ENCODE data around the gene KIF12.
"Not testable (repeated sequence)": the region's sequence is repeated elsewhere in the genome, so short reads cannot be mapped to it uniquely, and the experiment has no call there.

Gene KIF12

GRCh38 chr9:114061292-114061691 is 37.8 kb downstream of the KIF12 start:
- no peak for DNase-seq

GRCh38 chr9:114060711-114061110 is 38.4 kb downstream of the KIF12 start:
- DNase-seq, result no peak

- DNase-seq, result no peak
These were observed 39.0 kb downstream of the KIF12 start for GRCh38 chr9:114060070-114060469.

GRCh38 chr9:114059047-114059803 is 39.9 kb downstream of the KIF12 start:
- no peak for DNase-seq

- DNase-seq, result no peak
These were observed 40.4 kb downstream of the KIF12 start for GRCh38 chr9:114058688-114059046.

- no peak for DNase-seq
These were observed 41.8 kb downstream of the KIF12 start for GRCh38 chr9:114057161-114057885.

GRCh38 chr9:114056527-114056926 is 42.6 kb downstream of the KIF12 start:
- no peak for DNase-seq

- DNase-seq, result no peak
These were observed 43.2 kb downstream of the KIF12 start for GRCh38 chr9:114055894-114056293.

- no peak for DNase-seq
These were observed 44.0 kb downstream of the KIF12 start for GRCh38 chr9:114055061-114055460.

GRCh38 chr9:114054191-114054690 is 44.9 kb downstream of the KIF12 start:
- no peak for DNase-seq

GRCh38 chr9:114053246-114054005 is 45.7 kb downstream of the KIF12 start:
- DNase-seq, result no peak

- no peak for DNase-seq
These were observed 47.4 kb downstream of the KIF12 start for GRCh38 chr9:114051706-114052105.

- no peak for DNase-seq
These were observed 47.8 kb downstream of the KIF12 start for GRCh38 chr9:114051281-114051680.

- DNase-seq, result no peak
These were observed 48.4 kb downstream of the KIF12 start for GRCh38 chr9:114050646-114051045.

GRCh38 chr9:114050226-114050568 is 48.9 kb downstream of the KIF12 start:
- DNase-seq, result no peak

GRCh38 chr9:114049441-114050225 is 49.5 kb downstream of the KIF12 start:
- no peak for DNase-seq

- no peak for DNase-seq
These were observed 50.3 kb downstream of the KIF12 start for GRCh38 chr9:114048533-114049415.

GRCh38 chr9:114047717-114048116 is 51.4 kb downstream of the KIF12 start:
- DNase-seq, result no peak

- DNase-seq, result no peak
These were observed 52.2 kb downstream of the KIF12 start for GRCh38 chr9:114046875-114047274.

GRCh38 chr9:114046237-114046755 is 52.8 kb downstream of the KIF12 start:
- no peak for DNase-seq

GRCh38 chr9:114043660-114044059 is 55.4 kb downstream of the KIF12 start:
- not testable (repeated sequence) for DNase-seq
